ENCODE measurements around the gene EXOC6B.

Gene EXOC6B

DNA sequence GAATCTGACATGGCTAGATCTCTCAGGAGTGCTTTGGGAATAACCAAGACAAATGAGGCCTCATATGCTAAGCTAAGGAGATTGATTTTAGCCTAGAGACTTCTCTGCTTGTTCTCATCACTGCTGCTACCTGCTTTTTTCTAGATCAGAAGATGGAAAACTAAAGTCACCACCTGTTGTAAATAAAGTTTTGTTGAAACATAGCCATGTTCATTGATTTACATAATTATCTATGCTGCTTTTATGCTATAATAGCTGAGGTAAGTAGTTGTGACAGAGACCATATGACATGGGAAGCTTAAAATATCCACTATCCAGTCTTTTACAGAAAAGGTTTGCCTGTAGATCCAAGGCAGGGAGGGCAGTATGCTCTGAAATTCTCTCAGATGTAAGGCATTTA, 632.1 kb downstream of the EXOC6B start:
- H3K27ac ChIP-seq, result no peak overlapping the region
- TF ChIP-seq, protein P1, sequence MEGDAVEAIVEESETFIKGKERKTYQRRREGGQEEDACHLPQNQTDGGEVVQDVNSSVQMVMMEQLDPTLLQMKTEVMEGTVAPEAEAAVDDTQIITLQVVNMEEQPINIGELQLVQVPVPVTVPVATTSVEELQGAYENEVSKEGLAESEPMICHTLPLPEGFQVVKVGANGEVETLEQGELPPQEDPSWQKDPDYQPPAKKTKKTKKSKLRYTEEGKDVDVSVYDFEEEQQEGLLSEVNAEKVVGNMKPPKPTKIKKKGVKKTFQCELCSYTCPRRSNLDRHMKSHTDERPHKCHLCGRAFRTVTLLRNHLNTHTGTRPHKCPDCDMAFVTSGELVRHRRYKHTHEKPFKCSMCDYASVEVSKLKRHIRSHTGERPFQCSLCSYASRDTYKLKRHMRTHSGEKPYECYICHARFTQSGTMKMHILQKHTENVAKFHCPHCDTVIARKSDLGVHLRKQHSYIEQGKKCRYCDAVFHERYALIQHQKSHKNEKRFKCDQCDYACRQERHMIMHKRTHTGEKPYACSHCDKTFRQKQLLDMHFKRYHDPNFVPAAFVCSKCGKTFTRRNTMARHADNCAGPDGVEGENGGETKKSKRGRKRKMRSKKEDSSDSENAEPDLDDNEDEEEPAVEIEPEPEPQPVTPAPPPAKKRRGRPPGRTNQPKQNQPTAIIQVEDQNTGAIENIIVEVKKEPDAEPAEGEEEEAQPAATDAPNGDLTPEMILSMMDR (IDR thresholded peaks at IDR 0.05), result no peak
- no peak for TF ChIP-seq ZFX (IDR thresholded peaks at IDR 0.05; ENCODE audit: borderline replicate concordance)

GRCh38 chr2:72191441-72191840, 634.4 kb downstream of the EXOC6B start:
- TF ChIP-seq, protein P1 (IDR thresholded peaks at IDR 0.05), result no peak
- no peak for TF ChIP-seq ZFX (IDR thresholded peaks at IDR 0.05; ENCODE audit: borderline replicate concordance)
- no peak overlapping the region for H3K27ac ChIP-seq

DNA sequence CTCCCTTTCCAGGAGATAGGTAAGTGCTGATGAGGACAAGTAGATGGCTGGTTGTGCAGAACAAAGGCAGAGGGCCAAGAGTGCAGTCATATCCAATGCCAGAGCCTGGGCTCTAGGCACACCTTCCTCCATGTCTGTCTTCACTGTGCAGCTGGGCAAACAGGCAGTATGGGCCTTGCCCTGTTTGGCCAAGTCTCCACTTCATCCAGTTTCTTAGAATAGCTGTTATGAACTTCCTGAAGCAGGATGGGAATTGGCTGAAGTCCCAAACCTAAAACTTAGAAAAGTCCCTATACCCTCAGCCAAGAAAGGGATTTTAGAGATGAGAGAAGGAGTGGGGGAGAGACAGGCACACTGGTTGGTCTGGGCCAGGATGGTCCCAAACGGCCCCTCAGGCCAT, 640.6 kb downstream of the EXOC6B start:
- H3K27ac ChIP-seq, result no peak overlapping the region
- TF ChIP-seq, protein P1 (IDR thresholded peaks at IDR 0.05), result no peak
- TF ChIP-seq ZFX (IDR thresholded peaks at IDR 0.05; ENCODE audit: borderline replicate concordance), result no peak

DNA sequence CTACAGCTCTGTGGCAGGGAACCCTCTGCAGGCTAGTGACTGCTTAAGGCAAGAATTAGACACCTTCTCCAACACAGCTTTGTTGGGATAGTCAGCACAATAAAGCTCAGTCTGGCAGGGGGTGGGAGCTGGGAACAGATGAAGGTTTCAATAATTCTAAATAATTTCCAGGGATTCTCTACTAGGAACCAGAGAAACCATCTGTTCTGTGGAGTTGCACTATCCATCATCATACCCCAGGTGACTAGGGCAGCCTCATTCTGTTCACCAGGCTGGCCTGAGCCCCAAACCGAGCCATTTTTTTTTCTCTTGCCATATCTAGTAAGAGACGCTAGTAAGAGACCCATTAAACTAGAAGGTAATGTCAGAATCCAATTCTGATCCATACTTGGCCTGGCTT, 642.4 kb downstream of the EXOC6B start:
- TF ChIP-seq, protein P1 (IDR thresholded peaks at IDR 0.05), result no peak
- TF ChIP-seq ZFX (IDR thresholded peaks at IDR 0.05; ENCODE audit: borderline replicate concordance), result no peak

GRCh38 chr2:72183016-72183415, 642.8 kb downstream of the EXOC6B start:
- no peak overlapping the region for H3K27ac ChIP-seq
- TF ChIP-seq, protein P1 (IDR thresholded peaks at IDR 0.05), result no peak
- TF ChIP-seq ZFX (IDR thresholded peaks at IDR 0.05; ENCODE audit: borderline replicate concordance), result no peak

More for the DNA sequence above, 642.4 kb downstream of the EXOC6B start:
- H3K27ac ChIP-seq, result no peak overlapping the region

GRCh38 chr2:72182547-72182946, 643.3 kb downstream of the EXOC6B start:
- TF ChIP-seq, protein P1 (IDR thresholded peaks at IDR 0.05), result no peak
- TF ChIP-seq ZFX (IDR thresholded peaks at IDR 0.05; ENCODE audit: borderline replicate concordance), result no peak
- H3K27ac ChIP-seq, result no peak overlapping the region

DNA sequence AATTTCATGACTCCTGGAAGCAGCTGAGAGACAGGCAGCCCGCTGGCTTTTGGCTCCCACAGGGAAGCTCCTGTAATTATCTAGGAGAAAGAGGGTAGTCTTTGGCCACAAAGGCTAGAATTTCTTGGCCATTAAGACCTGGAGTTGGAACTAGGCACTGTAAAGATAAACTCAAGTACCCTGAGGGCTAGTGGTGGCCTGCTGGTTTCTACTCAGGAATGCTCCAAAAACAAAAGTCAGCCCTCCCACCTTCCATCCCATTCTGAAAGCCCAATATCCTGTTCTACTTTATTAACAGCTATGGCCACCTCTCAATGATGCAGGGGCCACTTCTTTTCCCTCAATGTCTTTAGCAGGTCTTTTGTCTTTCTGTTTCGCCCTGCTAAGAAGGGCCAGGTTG, 644.2 kb downstream of the EXOC6B start:
- TF ChIP-seq ZFX (IDR thresholded peaks at IDR 0.05; ENCODE audit: borderline replicate concordance), result no peak
- TF ChIP-seq, protein P1 (IDR thresholded peaks at IDR 0.05), result no peak
- no peak overlapping the region for H3K27ac ChIP-seq
